Measurements from ENCODE around the gene SMARCD2.

GRCh38 chr17:63785556-63785955 lies 56.9 kb downstream of the SMARCD2 start:
- TF ChIP-seq GATA2 (IDR thresholded peaks at IDR 0.05; ENCODE audit: low read depth, low read length) (no peak), GATA3 (IDR thresholded peaks at IDR 0.05; ENCODE audit: low read depth, low read length) (no peak)
